Trophoblast cell (in vitro differentiated cells and primary cell): ENCODE measurements around the gene COQ9.
A peak's percentile ranks its signal among the peaks of the same experiment; 100 is the strongest.

Experiments used
- DNase-seq, 2 donors: peaks; one replicate each; pipeline ENCODE4 v3.0.0-alpha.2; 2016
- H2AFZ ChIP-seq: 2 replicates; pipeline ENCODE4 v1.6.1; 2013; ENCODE audit warnings: low read length, moderate library complexity, mild to moderate bottlenecking; ENCODE audit not compliant: insufficient read depth, poor library complexity
- H2AK5ac ChIP-seq: 2 replicates; pipeline ENCODE4 v1.6.1; 2013; ENCODE audit warnings: mild to moderate bottlenecking, low read length
- H2BK120ac ChIP-seq: 2 replicates; pipeline ENCODE4 v1.6.1; 2013; ENCODE audit warnings: low read length, mild to moderate bottlenecking, moderate library complexity; ENCODE audit not compliant: insufficient read depth, poor library complexity
- H2BK12ac ChIP-seq: 2 replicates; pipeline ENCODE4 v1.6.1; 2013; ENCODE audit warnings: mild to moderate bottlenecking, low read length, moderate library complexity
- H2BK5ac ChIP-seq: 2 replicates; pipeline ENCODE4 v1.6.1; 2013; ENCODE audit warnings: low read length, low read depth, moderate library complexity, mild to moderate bottlenecking; ENCODE audit not compliant: poor library complexity
- H3K14ac ChIP-seq: 2 replicates; pipeline ENCODE4 v1.6.1; 2013; ENCODE audit warnings: mild to moderate bottlenecking, low read length
- H3K18ac ChIP-seq: 2 replicates; pipeline ENCODE4 v1.6.1; 2013; ENCODE audit warnings: mild to moderate bottlenecking, low read length
- H3K23ac ChIP-seq: 2 replicates; pipeline ENCODE4 v1.6.1; 2013; ENCODE audit warnings: low read length
- H3K27ac ChIP-seq: 2 replicates; pipeline ENCODE4 v1.5.1; 2013; ENCODE audit warnings: low read depth, mild to moderate bottlenecking, inconsistent platforms, low read length, moderate library complexity
- H3K27me3 ChIP-seq: 2 replicates; pipeline ENCODE4 v1.6.1; 2013; ENCODE audit warnings: inconsistent platforms, mild to moderate bottlenecking, low read length, moderate library complexity; ENCODE audit not compliant: insufficient read depth
- H3K36me3 ChIP-seq, 2 experiments: 1 replicate in 1 of 2; 2 replicates in 1 of 2; pipeline ENCODE4 v1.6.1; 2013; ENCODE audit warnings: low read length in 2 of 2, mild to moderate bottlenecking in 2 of 2, moderate library complexity in 1 of 2; ENCODE audit not compliant: insufficient read depth in 2 of 2, control insufficient read depth in 1 of 2
- H3K4ac ChIP-seq: 2 replicates; pipeline ENCODE4 v1.6.1; 2013; ENCODE audit warnings: low read depth, mild to moderate bottlenecking, low read length, moderate library complexity
- H3K4me1 ChIP-seq, 2 experiments: 1 replicate in 1 of 2; 2 replicates in 1 of 2; pipeline ENCODE4 v1.6.1; 2013; ENCODE audit warnings: low read length in 2 of 2, mild to moderate bottlenecking in 2 of 2, moderate library complexity in 1 of 2; ENCODE audit not compliant: insufficient read depth in 2 of 2, control insufficient read depth in 1 of 2
- H3K4me2 ChIP-seq: 2 replicates; pipeline ENCODE4 v1.6.1; 2013; ENCODE audit warnings: inconsistent platforms, mild to moderate bottlenecking, low read length, moderate library complexity
- H3K4me3 ChIP-seq: 2 replicates; pipeline ENCODE4 v1.5.1; 2013; ENCODE audit warnings: mild to moderate bottlenecking, low read depth, low read length, inconsistent platforms
- H3K79me1 ChIP-seq: one replicate; pipeline ENCODE4 v1.6.1; 2013; ENCODE audit warnings: low read length
- H3K79me2 ChIP-seq: 2 replicates; pipeline ENCODE4 v1.6.1; 2013; ENCODE audit warnings: low read length, mild to moderate bottlenecking; ENCODE audit not compliant: control insufficient read depth, insufficient read depth, poor library complexity
- H3K9ac ChIP-seq: 2 replicates; pipeline ENCODE4 v1.6.1; 2013; ENCODE audit warnings: mild to moderate bottlenecking, low read length
- H3K9me3 ChIP-seq: 2 replicates; pipeline ENCODE4 v1.6.1; 2013; ENCODE audit warnings: low read depth, mild to moderate bottlenecking, control low read depth, inconsistent platforms, low read length; ENCODE audit not compliant: insufficient read depth
- H4K12ac ChIP-seq: 2 replicates; pipeline ENCODE4 v1.6.1; 2013; ENCODE audit warnings: low read depth, mild to moderate bottlenecking, low read length, moderate library complexity
- H4K8ac ChIP-seq: 2 replicates; pipeline ENCODE4 v1.6.1; 2013; ENCODE audit warnings: low read depth, mild to moderate bottlenecking, low read length, moderate library complexity
- H4K91ac ChIP-seq: one replicate; pipeline ENCODE4 v1.6.1; 2013; ENCODE audit warnings: low read depth, mild to moderate bottlenecking, low read length, moderate library complexity
- WGBS: extraction: QIAGEN DNeasy Blood & Tissue Kit; methylation state at CpG from one replicate; pipeline ENCODE4 v1.1.7; 2013; ENCODE audit warnings: missing lambda C conversion rate; ENCODE audit not compliant: insufficient read length, insufficient coverage; ENCODE audit errors: extremely low coverage; 5-methylcytosine and 5-hydroxymethylcytosine counted together

COQ9 gene

DNA sequence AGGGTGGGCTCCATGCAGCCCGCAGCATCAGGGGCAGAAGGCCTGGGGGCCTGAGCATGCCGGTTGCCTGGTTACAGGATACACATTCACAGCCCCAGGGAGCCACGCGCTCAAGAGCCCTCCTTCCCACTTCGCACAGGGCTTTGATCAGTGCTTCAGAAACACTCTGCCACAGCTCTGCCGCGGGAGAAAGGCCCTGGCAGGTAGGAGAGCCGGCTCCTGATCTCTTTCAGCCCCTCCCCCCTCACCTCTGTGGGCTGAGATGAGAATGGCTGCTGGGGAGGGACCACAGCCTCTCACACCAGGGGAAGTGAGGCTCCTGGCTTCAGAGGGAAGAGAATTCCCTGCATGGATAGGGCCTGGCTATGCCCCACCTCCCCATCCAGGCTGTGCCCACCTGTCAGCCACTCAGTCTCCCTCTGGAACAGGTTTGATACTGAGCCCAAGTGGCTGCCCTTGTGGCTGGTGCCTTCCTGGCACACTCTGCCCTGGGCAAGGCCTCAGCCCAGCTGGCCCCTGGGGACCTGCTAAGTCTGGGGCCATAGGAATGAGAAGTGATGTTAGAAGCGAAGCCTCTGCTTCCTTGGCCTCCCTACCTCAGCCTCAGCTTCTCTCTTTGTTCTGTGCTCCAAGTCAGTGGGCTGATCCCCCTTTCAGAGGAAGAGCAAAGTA, 30.4 kb downstream of the COQ9 start:
- Histone ChIP-seq H2AFZ (no peak overlapping the region), H4K8ac (no peak overlapping the region), H3K9ac (no peak overlapping the region), H4K12ac (no peak overlapping the region), H3K4ac (peak overlapping the region; percentile 43), H3K23ac (no peak overlapping the region), H3K9me3 (peaks cover 3% of the 10 kb centered on the region), H3K4me2 (peak overlapping the region; percentile 20), H3K36me3 (peaks cover 81 to 91% of the 10 kb centered on the region in 2 experiments), H3K27ac (peak overlapping the region; percentile 70), H3K4me3 (peak overlapping the region; percentile 25), H2BK12ac (no peak overlapping the region), H3K79me2 (peaks cover 41% of the 10 kb centered on the region), H3K27me3 (no peaks in the 10 kb centered on the region), H3K4me1 (peaks cover 61 to 66% of the 10 kb centered on the region in 2 experiments), H2BK5ac (peak overlapping the region; percentile 5), H2BK120ac (no peak overlapping the region), H3K14ac (no peak overlapping the region), H3K79me1 (peaks cover 42% of the 10 kb centered on the region), H2AK5ac (no peak overlapping the region), H3K18ac (peak overlapping the region; percentile 19), H4K91ac (peak overlapping the region; percentile 25)
- WGBS: no CpG with 5 or more reads among the region's 9 CpGs
- no peak for DNase-seq

- Histone ChIP-seq H4K91ac (peak overlapping the region; percentile 27), H2AK5ac (peak overlapping the region; percentile 4), H2BK12ac (peak overlapping the region; percentile 51), H3K36me3 (peaks cover 80 to 91% of the 10 kb centered on the region in 2 experiments), H3K18ac (peak overlapping the region; percentile 20), H3K79me2 (peaks cover 50% of the 10 kb centered on the region), H3K14ac (peak overlapping the region; percentile 26), H2BK5ac (peak overlapping the region; percentile 47), H3K79me1 (peaks cover 48% of the 10 kb centered on the region), H3K4me1 (peaks cover 68 to 72% of the 10 kb centered on the region in 2 experiments), H2AFZ (no peak overlapping the region), H4K8ac (peak overlapping the region; percentile 24), H2BK120ac (no peak overlapping the region), H3K9ac (peak overlapping the region; percentile 16), H3K9me3 (peaks cover 3% of the 10 kb centered on the region), H4K12ac (no peak overlapping the region), H3K27ac (peak overlapping the region; percentile 70), H3K4me2 (peak overlapping the region; percentile 49), H3K4ac (peak overlapping the region; percentile 89), H3K23ac (no peak overlapping the region), H3K4me3 (peak overlapping the region; percentile 38), H3K27me3 (no peaks in the 10 kb centered on the region)
- no peak for DNase-seq
- WGBS: 100% methylated on average over 4 of the region's 15 CpGs
Observed at GRCh38 chr16:57478396-57479204, 31.3 kb downstream of the COQ9 start.

DNA sequence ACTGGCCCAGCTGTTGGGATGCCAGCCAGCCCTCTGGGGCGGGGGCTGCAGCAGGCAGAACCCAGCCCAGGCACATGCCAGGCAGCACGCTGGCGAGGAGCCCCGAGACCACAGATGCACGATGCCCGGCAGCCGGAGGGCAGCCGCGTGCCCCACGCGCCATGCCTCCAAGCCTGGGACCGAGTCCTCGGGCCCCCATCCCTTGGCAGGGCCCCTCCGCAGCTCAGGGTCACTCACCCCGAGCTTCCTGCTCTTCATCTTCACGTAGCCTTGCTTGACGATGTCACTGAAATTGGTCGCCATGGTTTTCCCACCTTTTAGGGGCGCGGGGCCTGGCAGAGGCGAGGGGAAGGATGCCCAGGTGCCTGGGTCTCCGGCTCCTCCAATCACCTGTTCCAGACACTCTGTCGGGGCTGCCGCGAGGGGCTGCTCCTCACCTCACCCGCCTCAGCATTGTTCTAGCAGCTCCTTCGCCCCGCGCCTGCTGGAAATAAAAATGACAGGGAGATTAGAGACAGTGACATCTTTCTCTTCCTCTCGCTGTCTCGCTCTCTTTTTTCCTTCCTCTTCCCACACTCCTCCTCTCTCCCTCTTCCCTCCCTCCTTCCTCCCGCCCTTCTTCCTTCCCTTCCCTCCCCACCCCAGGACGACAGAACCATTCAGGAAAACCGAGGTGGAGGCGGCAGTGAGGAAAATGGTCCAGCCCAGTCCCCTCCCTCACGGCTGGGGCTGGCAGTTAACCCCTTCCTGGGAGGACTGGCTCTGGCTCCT, 32.1 kb downstream of the COQ9 start:
- H3K14ac ChIP-seq: peak overlapping the region; percentile 66
- H4K91ac ChIP-seq: peak overlapping the region; percentile 65
- peak overlapping the region; percentile 4 for H2AK5ac ChIP-seq
- peak overlapping the region; percentile 57 for H2BK120ac ChIP-seq
- H4K8ac ChIP-seq: peak overlapping the region; percentile 72
- H3K27me3 ChIP-seq: no peaks in the 10 kb centered on the region
- H2BK5ac ChIP-seq: peak overlapping the region; percentile 66
- peak overlapping the region; percentile 49 for H3K4me2 ChIP-seq
- peak overlapping the region; percentile 89 for H3K4ac ChIP-seq
- no peak overlapping the region for H2AFZ ChIP-seq
- H3K79me2 ChIP-seq: peaks cover 58% of the 10 kb centered on the region
- H3K9me3 ChIP-seq: peaks cover 3% of the 10 kb centered on the region
- peaks cover 71 to 78% of the 10 kb centered on the region in 2 experiments for H3K4me1 ChIP-seq
- peak overlapping the region; percentile 15 for H3K9ac ChIP-seq
- H3K18ac ChIP-seq: peak overlapping the region; percentile 20
- H3K79me1 ChIP-seq: peaks cover 56% of the 10 kb centered on the region
- WGBS: 100% methylated on average over 1 of the region's 36 CpGs
- no peak overlapping the region for H4K12ac ChIP-seq
- H3K27ac ChIP-seq: peak overlapping the region; percentile 70
- H3K4me3 ChIP-seq: peak overlapping the region; percentile 38
- DNase-seq: no peak
- no peak overlapping the region for H3K23ac ChIP-seq
- H2BK12ac ChIP-seq: peak overlapping the region; percentile 51
- H3K36me3 ChIP-seq: peaks cover 81 to 91% of the 10 kb centered on the region in 2 experiments
